Measurements from ENCODE around the gene DPY19L2. TPM values are rescaled to one million over a fixed set of nuclear protein-coding genes. Genes with fewer than 3 reads are reported as not detected.
"Not testable (repeated sequence)": the region's sequence is repeated elsewhere in the genome, so short reads cannot be mapped to it uniquely, and the experiment has no call there.

The DPY19L2 gene
- total RNA-seq, 1 experiment from 2014 or later = 4.9 TPM

DNA sequence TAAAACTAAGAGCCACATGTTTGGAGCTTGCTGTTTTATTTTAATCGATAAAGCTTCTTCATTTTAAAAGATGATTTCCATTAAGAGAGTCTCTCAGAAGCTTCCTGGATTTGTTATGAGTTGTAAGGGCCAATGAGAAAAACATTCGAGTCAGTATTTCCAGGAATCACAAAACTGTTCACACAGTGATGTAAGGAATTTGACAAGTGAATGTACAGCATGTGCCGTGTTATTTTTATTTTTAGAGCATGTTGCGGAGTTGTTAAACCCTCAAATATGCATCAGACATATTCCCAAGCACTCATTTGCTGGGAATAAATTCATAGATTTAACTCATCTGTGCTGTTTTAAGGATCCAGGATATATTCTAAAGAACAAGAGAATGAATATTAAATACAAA, 129.6 kb downstream of the DPY19L2 start:
- not testable (repeated sequence) for H2AFZ ChIP-seq (ENCODE audit: low read length); H3K36me3 Mint-ChIP-seq (ENCODE audit: insufficient read depth in 1 of 3, low read depth in 3 of 3); H2BK20ac ChIP-seq (ENCODE audit: low read depth, low read length, poor library complexity, severe bottlenecking); H2BK120ac ChIP-seq (ENCODE audit: low read depth, low read length, poor library complexity, severe bottlenecking); H3K4me2 ChIP-seq (ENCODE audit: insufficient read depth, insufficient read length, low read length); H3T11ph ChIP-seq (ENCODE audit: low read length); DNase-seq; H3K79me2 ChIP-seq (ENCODE audit: insufficient read depth, low read length); H3K14ac ChIP-seq (ENCODE audit: insufficient read depth, low read length); H3K9ac ChIP-seq (ENCODE audit: extremely low read depth, insufficient read length, low read length); H3K27me3 ChIP-seq (ENCODE audit: insufficient read depth, low read length); H4K8ac ChIP-seq (replicated peaks; ENCODE audit: insufficient read length, low read depth, low read length); H2BK12ac ChIP-seq (ENCODE audit: insufficient read length, low read depth, low read length); H4K5ac ChIP-seq (ENCODE audit: insufficient read length, low read depth, low read length); H3K27me3 Mint-ChIP-seq (ENCODE audit: low read depth); H2BK5ac ChIP-seq (ENCODE audit: insufficient read length, low read length); H3K79me1 ChIP-seq (ENCODE audit: insufficient read depth, low read depth, low read length, poor library complexity, severe bottlenecking); H3K23me2 ChIP-seq (ENCODE audit: insufficient read length, low read depth, low read length, poor library complexity, severe bottlenecking); H2BK15ac ChIP-seq (ENCODE audit: low read depth, low read length); H3K4me3 Mint-ChIP-seq; H3K9me3 ChIP-seq (ENCODE audit: control insufficient read depth, low read depth, low read length); H3K4me1 Mint-ChIP-seq; H3K23ac ChIP-seq (ENCODE audit: insufficient read length, low read depth, low read length); H3K9me3 Mint-ChIP-seq; H3K4me1 ChIP-seq (ENCODE audit: insufficient read depth, low read length); H4K91ac ChIP-seq (ENCODE audit: insufficient read length, low read depth, low read length); H3K18ac ChIP-seq (ENCODE audit: insufficient read length, low read depth, low read length); H3K27ac ChIP-seq (ENCODE audit: insufficient read length, low read depth, low read length); H3K27ac Mint-ChIP-seq; H3K4ac ChIP-seq (ENCODE audit: low read depth, low read length); H3K56ac ChIP-seq (ENCODE audit: insufficient read length, low read depth, low read length); H2AK5ac ChIP-seq (ENCODE audit: insufficient read length, low read length); H4K20me1 ChIP-seq (ENCODE audit: control insufficient read depth, insufficient read depth, insufficient read length)
- WGBS (ENCODE audit: extremely low coverage, insufficient read length, low lambda C conversion rate) = no CpG with 5 or more reads among the region's 4 CpGs

DNA sequence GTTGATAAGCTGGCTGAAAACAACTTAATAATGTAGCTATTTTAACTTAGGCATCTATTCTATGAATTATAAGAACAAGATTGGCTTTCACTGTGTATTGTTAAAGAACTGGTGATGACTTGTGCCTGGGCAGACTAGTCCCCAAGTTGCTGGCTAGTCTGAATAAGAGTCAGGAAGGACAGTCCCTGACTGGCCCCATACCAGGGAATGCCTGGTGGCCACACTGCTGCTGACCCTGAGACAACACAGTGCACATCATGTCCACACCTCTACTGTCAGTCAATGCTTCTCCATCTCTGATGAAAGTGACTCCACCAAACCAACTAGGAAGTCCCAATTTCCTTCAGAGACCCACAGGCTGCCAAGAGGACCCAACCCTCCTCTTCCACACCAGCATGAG, 130.5 kb downstream of the DPY19L2 start:
- H4K91ac ChIP-seq (ENCODE audit: insufficient read length, low read depth, low read length); H4K8ac ChIP-seq (replicated peaks; ENCODE audit: insufficient read length, low read depth, low read length); H3T11ph ChIP-seq (ENCODE audit: low read length); H3K9me3 Mint-ChIP-seq; H3K56ac ChIP-seq (ENCODE audit: insufficient read length, low read depth, low read length); H3K9me3 ChIP-seq (ENCODE audit: control insufficient read depth, low read depth, low read length); H3K27me3 ChIP-seq (ENCODE audit: insufficient read depth, low read length); H2BK5ac ChIP-seq (ENCODE audit: insufficient read length, low read length); H2BK12ac ChIP-seq (ENCODE audit: insufficient read length, low read depth, low read length); H3K4me3 Mint-ChIP-seq; H3K79me2 ChIP-seq (ENCODE audit: insufficient read depth, low read length); H3K4ac ChIP-seq (ENCODE audit: low read depth, low read length); H3K9ac ChIP-seq (ENCODE audit: extremely low read depth, insufficient read length, low read length); H3K23ac ChIP-seq (ENCODE audit: insufficient read length, low read depth, low read length); H2AK5ac ChIP-seq (ENCODE audit: insufficient read length, low read length); H3K18ac ChIP-seq (ENCODE audit: insufficient read length, low read depth, low read length); H4K5ac ChIP-seq (ENCODE audit: insufficient read length, low read depth, low read length); H3K14ac ChIP-seq (ENCODE audit: insufficient read depth, low read length); H2BK15ac ChIP-seq (ENCODE audit: low read depth, low read length); H3K4me2 ChIP-seq (ENCODE audit: insufficient read depth, insufficient read length, low read length); H3K27ac ChIP-seq (ENCODE audit: insufficient read length, low read depth, low read length); H3K4me1 Mint-ChIP-seq; H3K27me3 Mint-ChIP-seq (ENCODE audit: low read depth); H3K36me3 Mint-ChIP-seq (ENCODE audit: insufficient read depth in 1 of 3, low read depth in 3 of 3); H4K20me1 ChIP-seq (ENCODE audit: control insufficient read depth, insufficient read depth, insufficient read length); H3K4me1 ChIP-seq (ENCODE audit: insufficient read depth, low read length); DNase-seq; H3K79me1 ChIP-seq (ENCODE audit: insufficient read depth, low read depth, low read length, poor library complexity, severe bottlenecking); H2BK20ac ChIP-seq (ENCODE audit: low read depth, low read length, poor library complexity, severe bottlenecking); H2BK120ac ChIP-seq (ENCODE audit: low read depth, low read length, poor library complexity, severe bottlenecking); H3K27ac Mint-ChIP-seq; H3K23me2 ChIP-seq (ENCODE audit: insufficient read length, low read depth, low read length, poor library complexity, severe bottlenecking); H2AFZ ChIP-seq (ENCODE audit: low read length): not testable (repeated sequence)

DNA sequence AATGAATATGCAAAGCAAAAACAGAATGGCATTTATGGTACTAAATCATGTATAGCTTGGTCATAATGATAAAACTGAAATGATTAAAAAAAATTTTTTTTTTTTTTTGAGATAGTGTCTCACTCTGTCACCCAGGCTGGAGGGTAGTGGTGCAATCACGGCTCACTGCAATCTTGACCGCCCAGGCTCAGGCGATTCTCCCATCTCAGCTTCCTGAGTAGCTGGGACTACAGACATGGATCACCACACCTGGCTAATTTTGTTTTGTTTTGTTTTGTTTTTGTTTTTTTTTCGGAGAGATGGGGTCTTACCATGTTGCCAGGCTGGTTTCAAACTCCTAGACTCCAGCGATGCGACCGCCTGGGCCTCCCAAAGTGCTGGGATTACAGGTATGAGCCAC, 138.7 kb downstream of the DPY19L2 start:
- not testable (repeated sequence) for H3K23ac ChIP-seq (ENCODE audit: insufficient read length, low read depth, low read length); H3K4ac ChIP-seq (ENCODE audit: low read depth, low read length); H3K27me3 Mint-ChIP-seq (ENCODE audit: low read depth); H2BK20ac ChIP-seq (ENCODE audit: low read depth, low read length, poor library complexity, severe bottlenecking); DNase-seq; H3K9me3 ChIP-seq (ENCODE audit: control insufficient read depth, low read depth, low read length); H3K4me3 Mint-ChIP-seq; H3K27me3 ChIP-seq (ENCODE audit: insufficient read depth, low read length); H3K4me2 ChIP-seq (ENCODE audit: insufficient read depth, insufficient read length, low read length); H3K9ac ChIP-seq (ENCODE audit: extremely low read depth, insufficient read length, low read length); H3K36me3 Mint-ChIP-seq (ENCODE audit: insufficient read depth in 1 of 3, low read depth in 3 of 3); H2AK5ac ChIP-seq (ENCODE audit: insufficient read length, low read length); H3K27ac Mint-ChIP-seq; H3K79me2 ChIP-seq (ENCODE audit: insufficient read depth, low read length); H2BK120ac ChIP-seq (ENCODE audit: low read depth, low read length, poor library complexity, severe bottlenecking); H3K9me3 Mint-ChIP-seq; H2BK15ac ChIP-seq (ENCODE audit: low read depth, low read length); H3K14ac ChIP-seq (ENCODE audit: insufficient read depth, low read length); H2BK5ac ChIP-seq (ENCODE audit: insufficient read length, low read length); H2AFZ ChIP-seq (ENCODE audit: low read length); H4K91ac ChIP-seq (ENCODE audit: insufficient read length, low read depth, low read length); H4K8ac ChIP-seq (replicated peaks; ENCODE audit: insufficient read length, low read depth, low read length); H3T11ph ChIP-seq (ENCODE audit: low read length); H3K18ac ChIP-seq (ENCODE audit: insufficient read length, low read depth, low read length); H3K4me1 ChIP-seq (ENCODE audit: insufficient read depth, low read length); H3K23me2 ChIP-seq (ENCODE audit: insufficient read length, low read depth, low read length, poor library complexity, severe bottlenecking); H3K4me1 Mint-ChIP-seq; H4K20me1 ChIP-seq (ENCODE audit: control insufficient read depth, insufficient read depth, insufficient read length); H3K27ac ChIP-seq (ENCODE audit: insufficient read length, low read depth, low read length); H3K56ac ChIP-seq (ENCODE audit: insufficient read length, low read depth, low read length); H2BK12ac ChIP-seq (ENCODE audit: insufficient read length, low read depth, low read length); H3K79me1 ChIP-seq (ENCODE audit: insufficient read depth, low read depth, low read length, poor library complexity, severe bottlenecking); H4K5ac ChIP-seq (ENCODE audit: insufficient read length, low read depth, low read length)
- WGBS (ENCODE audit: extremely low coverage, insufficient read length, low lambda C conversion rate) = no CpG with 5 or more reads among the region's 7 CpGs
